ENCODE results near the gene CLEC4G. TPM values are rescaled to one million over a fixed set of nuclear protein-coding genes. Genes with fewer than 3 reads are reported as not detected.

CLEC4G gene
- total and polyA plus RNA-seq, 2 of the 8 experiments (the other 6 are each of a cell fraction or from before 2014, with no cell fraction given): 0.35 to 2.9 TPM

DNA sequence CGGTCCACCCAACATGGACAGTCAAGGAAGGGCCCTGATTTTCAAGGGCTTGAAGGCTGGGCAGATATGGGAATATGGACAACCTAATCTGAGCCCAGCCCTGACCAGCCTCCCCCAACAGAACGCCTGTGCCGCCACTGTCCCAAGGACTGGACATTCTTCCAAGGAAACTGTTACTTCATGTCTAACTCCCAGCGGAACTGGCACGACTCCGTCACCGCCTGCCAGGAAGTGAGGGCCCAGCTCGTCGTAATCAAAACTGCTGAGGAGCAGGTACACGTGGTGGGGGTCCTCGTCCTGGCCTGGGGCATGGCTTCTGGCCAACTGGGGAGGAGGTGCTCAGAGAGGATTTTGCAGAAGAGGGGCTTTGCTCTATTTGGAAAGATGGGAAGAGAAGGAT is 34.6 kb upstream of the CLEC4G start:
- H3K56ac ChIP-seq (replicated peaks; ENCODE audit: insufficient read length, low read depth, low read length): no peak overlapping the region
- peaks cover 0 to 2% (median 0%) of the 10 kb centered on the region in 4 experiments; a peak in 1 of 7 replicates for H3K27me3 ChIP-seq (replicated peaks in 1 of 4; ENCODE audit: control insufficient read depth in 3 of 4, extremely low read depth in 1 of 4, insufficient read depth in 3 of 4, low read length in 3 of 4)
- no peak for FAIRE-seq
- ChIA-PET CTCF (ENCODE audit: partially characterized antibody) (interaction anchor here (0.7 to 1.5 kb wide), 3 partner anchors 12 to 17 kb away, joined by 4 to 5 read pairs (median 4); no protein-coding TSS in a partner anchor), POLR2A (ENCODE audit: partially characterized antibody) (no interaction called here)
- 85% methylated on average over 11 of the region's 11 CpGs; no CpG with 5 or more reads in 1 of the 2 experiments for WGBS, 2 experiments (ENCODE audit: extremely low coverage in 1 of 2, insufficient coverage in 1 of 2, insufficient read length in 1 of 2, insufficient replicate concordance in 2 of 2, low coverage in 1 of 2, low lambda C conversion rate in 2 of 2, missing lambda C conversion rate in 1 of 2)
- TF ChIP-seq POU5F1 (IDR thresholded peaks at IDR 0.05; ENCODE audit: low read depth, low read length) (no peak), TEAD4 (IDR thresholded peaks at IDR 0.05; ENCODE audit: low read depth, low read length) (no peak), NRF1 (IDR thresholded peaks at IDR 0.05; ENCODE audit: low read depth, low read length) (no peak), BCL11A (IDR thresholded peaks at IDR 0.05; ENCODE audit: low read depth in 2 of 2, low read length in 2 of 2) (no peak), EGR1 (IDR thresholded peaks at IDR 0.05; ENCODE audit: borderline replicate concordance, low read depth, low read length) (no peak), POLR2A (IDR thresholded peaks at IDR 0.05; ENCODE audit: control extremely low read depth in 1 of 2, low read depth in 2 of 2, low read length in 2 of 2) (no peak), SIRT6 (IDR thresholded peaks at IDR 0.05; ENCODE audit: low read length) (no peak), RBBP5 (IDR thresholded peaks at IDR 0.05; ENCODE audit: borderline replicate concordance, low read depth, low read length) (no peak), FOSL1 (IDR thresholded peaks at IDR 0.05; ENCODE audit: insufficient read depth, low read depth, low read length) (no peak), NANOG (IDR thresholded peaks at IDR 0.05; ENCODE audit: insufficient read depth, low read depth, low read length, poor library complexity, severe bottlenecking) (no peak), POLR2AphosphoS5 (IDR thresholded peaks at IDR 0.05; ENCODE audit: low read depth, low read length) (no peak)
- TF ChIP-seq, protein P1, sequence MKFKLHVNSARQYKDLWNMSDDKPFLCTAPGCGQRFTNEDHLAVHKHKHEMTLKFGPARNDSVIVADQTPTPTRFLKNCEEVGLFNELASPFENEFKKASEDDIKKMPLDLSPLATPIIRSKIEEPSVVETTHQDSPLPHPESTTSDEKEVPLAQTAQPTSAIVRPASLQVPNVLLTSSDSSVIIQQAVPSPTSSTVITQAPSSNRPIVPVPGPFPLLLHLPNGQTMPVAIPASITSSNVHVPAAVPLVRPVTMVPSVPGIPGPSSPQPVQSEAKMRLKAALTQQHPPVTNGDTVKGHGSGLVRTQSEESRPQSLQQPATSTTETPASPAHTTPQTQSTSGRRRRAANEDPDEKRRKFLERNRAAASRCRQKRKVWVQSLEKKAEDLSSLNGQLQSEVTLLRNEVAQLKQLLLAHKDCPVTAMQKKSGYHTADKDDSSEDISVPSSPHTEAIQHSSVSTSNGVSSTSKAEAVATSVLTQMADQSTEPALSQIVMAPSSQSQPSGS (IDR thresholded peaks at IDR 0.05; ENCODE audit: low read length): no peak
- no peak overlapping the region for H2BK120ac ChIP-seq (replicated peaks; ENCODE audit: low read depth, low read length)
- DNase-seq (ENCODE audit: low read depth in 1 of 2, low spot score in 2 of 2): no peak
- H2BK20ac ChIP-seq (ENCODE audit: low read length): no peak overlapping the region
- no peak overlapping the region for H2BK12ac ChIP-seq (ENCODE audit: low read depth, low read length)
- H3K23me2 ChIP-seq (ENCODE audit: low read depth, low read length): no peaks in the 10 kb centered on the region
- H3K4me3 ChIP-seq (ENCODE audit: extremely low read depth in 1 of 4, insufficient read depth in 2 of 4, low read depth in 3 of 4, low read length in 4 of 4): no peak overlapping the region
- H3K4ac ChIP-seq (replicated peaks; ENCODE audit: insufficient read length, low read depth, low read length): no peak overlapping the region
- H2BK5ac ChIP-seq (ENCODE audit: low read depth, low read length): no peak overlapping the region
- H3K18ac ChIP-seq (ENCODE audit: extremely low read depth, low read length): no peak overlapping the region
- H3K23ac ChIP-seq (ENCODE audit: insufficient read length): no peak overlapping the region
- no peak overlapping the region for H3K9ac ChIP-seq (replicated peaks in 1 of 4; ENCODE audit: extremely low read depth in 1 of 4, low read depth in 3 of 4, low read length in 3 of 4)
- no peaks in the 10 kb centered on the region for H3K36me3 ChIP-seq (ENCODE audit: control insufficient read depth in 2 of 4, insufficient read depth in 4 of 4, low read length in 3 of 4)
- no peak overlapping the region for H4K5ac ChIP-seq (ENCODE audit: insufficient read length, low read depth, low read length)
- no peaks in the 10 kb centered on the region for H3K79me1 ChIP-seq (ENCODE audit: low read depth, low read length)
- no peak overlapping the region for H3K27ac ChIP-seq (ENCODE audit: low read depth, low read length)
- H3K9me3 ChIP-seq (ENCODE audit: insufficient read depth in 2 of 2, low read depth in 1 of 2, low read length in 1 of 2): no peaks in the 10 kb centered on the region
- no peaks in the 10 kb centered on the region for H3K79me2 ChIP-seq (ENCODE audit: control insufficient read depth in 1 of 2, insufficient read depth in 2 of 2, low read length in 2 of 2)
- H4K91ac ChIP-seq (replicated peaks; ENCODE audit: insufficient read length, low read length): no peak overlapping the region
- no peak overlapping the region for H3K4me2 ChIP-seq (ENCODE audit: insufficient read depth in 1 of 2, low read depth in 2 of 2, low read length in 2 of 2)
- H3K14ac ChIP-seq (ENCODE audit: insufficient read length): no peak overlapping the region
- H2AFZ ChIP-seq (ENCODE audit: low read length): no peak overlapping the region
- H3K4me1 ChIP-seq (replicated peaks in 1 of 4; ENCODE audit: control insufficient read depth in 3 of 4, insufficient read depth in 4 of 4, low read length in 3 of 4): peaks cover 0 to 3% (median under 1%) of the 10 kb centered on the region in 4 experiments; a peak in 1 of 7 replicates
- H4K8ac ChIP-seq (ENCODE audit: extremely low read depth, insufficient read depth, low read length): no peak overlapping the region
- no peak overlapping the region for H2AK5ac ChIP-seq (ENCODE audit: low read depth, low read length)
- H2BK15ac ChIP-seq (ENCODE audit: low read length): no peak overlapping the region
- H4K20me1 ChIP-seq (replicated peaks in 1 of 2; ENCODE audit: control insufficient read depth in 1 of 2, insufficient read depth in 2 of 2, low read length in 2 of 2): no peaks in the 10 kb centered on the region

All from H1 (cell line).